MM.1S (cell line): ENCODE measurements around the gene MLPH.

Source experiments
- DNase-seq: peaks from one replicate; pipeline ENCODE4 v3.0.0-alpha.2; 2015
- H2AFZ ChIP-seq: fragments of 300-600 bp; sonication (generic); 2 replicates; pipeline ENCODE4 v1.6.0; 2016; ENCODE audit warnings: antibody characterized with exemption, low read length
- H3F3A ChIP-seq: fragments of 300-600 bp; sonication (generic); 2 replicates; pipeline ENCODE4 v1.6.1; 2016; ENCODE audit warnings: mild to moderate bottlenecking, antibody characterized with exemption, low read length, moderate library complexity, mixed read lengths; ENCODE audit not compliant: insufficient read depth
- H3K27ac ChIP-seq: fragments of 300-600 bp; sonication (generic); 2 replicates; pipeline ENCODE4 v1.5.1; 2016; ENCODE audit warnings: mild to moderate bottlenecking, low read length
- H3K27me3 ChIP-seq: fragments of 300-600 bp; sonication (generic); replicated peaks from 2 replicates; pipeline ENCODE4 v1.6.0; 2016; ENCODE audit warnings: low read length; ENCODE audit not compliant: insufficient read depth
- H3K36me3 ChIP-seq: fragments of 300-600 bp; sonication (generic); replicated peaks from 2 replicates; pipeline ENCODE4 v1.6.1; 2016; ENCODE audit warnings: mild to moderate bottlenecking, low read length, mixed read lengths; ENCODE audit not compliant: insufficient read depth
- H3K4me1 ChIP-seq: fragments of 300-600 bp; sonication (generic); 2 replicates; pipeline ENCODE4 v1.6.1; 2016; ENCODE audit warnings: low read length, mixed read lengths
- H3K4me2 ChIP-seq: fragments of 300-600 bp; sonication (generic); 2 replicates; pipeline ENCODE4 v1.6.0; 2016; ENCODE audit warnings: low read depth, low read length
- H3K4me3 ChIP-seq: fragments of 300-600 bp; sonication (generic); 2 replicates; pipeline ENCODE4 v1.5.1; 2016; ENCODE audit warnings: low read length, mixed read lengths
- H3K79me2 ChIP-seq: fragments of 300-600 bp; sonication (generic); 2 replicates; pipeline ENCODE4 v1.6.1; 2016; ENCODE audit warnings: mixed run types, low read length, mixed read lengths
- H3K9ac ChIP-seq: fragments of 300-600 bp; sonication (generic); 2 replicates; pipeline ENCODE4 v1.6.1; 2016; ENCODE audit warnings: low read length, mixed read lengths
- H3K9me2 ChIP-seq: fragments of 300-600 bp; sonication (generic); replicated peaks from 2 replicates; pipeline ENCODE4 v1.6.1; 2016; ENCODE audit warnings: mild to moderate bottlenecking, low read length, mixed read lengths; ENCODE audit not compliant: insufficient read depth
- H3K9me3 ChIP-seq: fragments of 300-600 bp; sonication (generic); replicated peaks from 2 replicates; pipeline ENCODE4 v1.6.1; 2016; ENCODE audit warnings: mild to moderate bottlenecking, low read length, mixed read lengths; ENCODE audit not compliant: insufficient read depth
- H4K20me1 ChIP-seq: fragments of 300-600 bp; sonication (generic); 2 replicates; pipeline ENCODE4 v1.6.1; 2016; ENCODE audit warnings: mild to moderate bottlenecking, low read length, moderate library complexity, mixed read lengths; ENCODE audit not compliant: insufficient read depth
- CTCF ChIP-seq: fragments of 300-600 bp; sonication (generic); IDR thresholded peaks from 2 replicates; pipeline ENCODE4 v1.5.1; 2016; ENCODE audit warnings: antibody characterized with exemption, low read length, mixed read lengths
- EZH2 ChIP-seq: fragments of 300-600 bp; sonication (generic); optimal IDR thresholded peaks from 2 replicates; pipeline ENCODE3; 2017; ENCODE audit warnings: low read depth, mild to moderate bottlenecking, antibody characterized with exemption, low read length, mixed read lengths
- EZH2phosphoT487 ChIP-seq: fragments of 300-600 bp; sonication (generic); IDR thresholded peaks from 2 replicates; pipeline ENCODE4 v1.6.1; 2018; ENCODE audit warnings: antibody characterized with exemption, low read length

MLPH gene

GRCh38 chr2:237509905-237510304 lies 22.9 kb downstream of the MLPH start:
- no peaks in the 10 kb centered on the region for H3K36me3 ChIP-seq
- no peak overlapping the region for H3K9ac ChIP-seq
- no peak for TF ChIP-seq EZH2
- TF ChIP-seq CTCF, result peak; percentile 15
- peaks cover 31% of the 10 kb centered on the region for H3K4me1 ChIP-seq
- peak overlapping the region; percentile 45; the same call in 1 of the 2 replicates for H3K4me2 ChIP-seq
- no peaks in the 10 kb centered on the region for H4K20me1 ChIP-seq
- no peak for DNase-seq
- no peak overlapping the region for H3K27ac ChIP-seq
- H3K27me3 ChIP-seq, result no peaks in the 10 kb centered on the region
- H3F3A ChIP-seq, result peaks cover 14% of the 10 kb centered on the region
- H3K9me2 ChIP-seq, result no peaks in the 10 kb centered on the region
- H2AFZ ChIP-seq, result peak overlapping the region; percentile 58; the same call in 1 of the 2 replicates
- H3K9me3 ChIP-seq, result no peaks in the 10 kb centered on the region
- H3K4me3 ChIP-seq, result no peak overlapping the region
- no peaks in the 10 kb centered on the region for H3K79me2 ChIP-seq

GRCh38 chr2:237510502-237511217 lies 23.6 kb downstream of the MLPH start:
- Histone ChIP-seq H3K9me3 (no peaks in the 10 kb centered on the region), H2AFZ (no peak overlapping the region), H3K4me1 (peaks cover 39% of the 10 kb centered on the region), H3F3A (peaks cover 17% of the 10 kb centered on the region), H3K9me2 (no peaks in the 10 kb centered on the region), H3K27me3 (no peaks in the 10 kb centered on the region), H3K27ac (no peak overlapping the region), H3K4me3 (no peak overlapping the region), H4K20me1 (no peaks in the 10 kb centered on the region), H3K36me3 (no peaks in the 10 kb centered on the region), H3K9ac (no peak overlapping the region), H3K4me2 (no peak overlapping the region; the same call in 1 of the 2 replicates), H3K79me2 (no peaks in the 10 kb centered on the region)
- DNase-seq, result no peak
- TF ChIP-seq EZH2 (no peak), CTCF (no peak), EZH2phosphoT487 (no peak)

GRCh38 chr2:237511433-237511832 lies 24.4 kb downstream of the MLPH start:
- Histone ChIP-seq H3K4me3 (no peak overlapping the region), H3K4me2 (no peak overlapping the region), H3F3A (peaks cover 17% of the 10 kb centered on the region), H3K27me3 (no peaks in the 10 kb centered on the region), H3K27ac (no peak overlapping the region), H4K20me1 (no peaks in the 10 kb centered on the region), H2AFZ (no peak overlapping the region), H3K36me3 (no peaks in the 10 kb centered on the region), H3K9me3 (no peaks in the 10 kb centered on the region), H3K9me2 (no peaks in the 10 kb centered on the region), H3K4me1 (peaks cover 42% of the 10 kb centered on the region), H3K79me2 (no peaks in the 10 kb centered on the region), H3K9ac (no peak overlapping the region)
- no peak for DNase-seq
- TF ChIP-seq CTCF (no peak), EZH2 (no peak), EZH2phosphoT487 (no peak)
